HK-2 (cell line): ENCODE results near the gene ATAD3A.
"Not testable (repeated sequence)": the region's sequence is repeated elsewhere in the genome, so short reads cannot be mapped to it uniquely, and the experiment has no call there.

Experiments
- DNase-seq: peaks from one replicate; pipeline ENCODE4 v3.0.0-alpha.2; 2018; ENCODE audit not compliant: unreplicated experiment

The ATAD3A gene

DNA sequence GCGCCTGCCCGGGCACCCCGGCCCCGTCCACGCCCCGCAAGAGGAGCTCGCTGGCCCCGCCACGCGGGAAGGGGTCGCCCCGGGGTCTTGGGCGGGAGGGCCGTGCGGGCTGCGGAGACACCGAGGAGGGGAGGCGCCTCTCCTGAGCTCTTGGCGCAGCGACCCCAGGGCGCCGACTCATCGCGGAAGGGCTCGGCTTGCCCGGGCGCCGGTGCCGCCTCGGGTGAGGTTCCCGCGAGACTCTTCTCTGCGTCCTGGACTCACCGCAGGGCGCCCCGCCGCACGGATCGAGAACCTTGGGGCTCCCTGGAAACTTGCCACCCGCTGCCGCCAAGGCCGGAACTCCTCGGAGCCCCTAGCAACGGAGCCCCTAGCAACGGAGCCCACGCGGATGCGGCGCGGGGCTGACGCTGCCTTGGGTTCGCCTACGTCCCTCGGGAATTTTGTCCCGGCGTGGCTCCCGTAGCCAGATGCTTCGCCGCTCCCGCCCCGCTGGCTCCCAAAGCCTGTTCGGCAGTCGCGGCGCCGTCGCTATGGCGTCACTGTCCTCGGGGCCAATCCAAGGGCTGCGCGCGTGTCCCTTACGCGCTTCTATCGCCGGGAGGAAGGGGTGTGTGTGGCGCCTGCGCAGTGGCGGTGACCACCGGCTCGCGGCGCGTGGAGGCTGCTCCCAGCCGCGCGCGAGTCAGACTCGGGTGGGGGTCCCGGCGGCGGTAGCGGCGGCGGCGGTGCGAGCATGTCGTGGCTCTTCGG, at the start of gene ATAD3A:
ATAD3A (plus strand) TSS at position 630 of the 753 bp plus-strand sequence; CDS start at position 737, 107 bp downstream.
- peak; percentile 97 for DNase-seq

DNA sequence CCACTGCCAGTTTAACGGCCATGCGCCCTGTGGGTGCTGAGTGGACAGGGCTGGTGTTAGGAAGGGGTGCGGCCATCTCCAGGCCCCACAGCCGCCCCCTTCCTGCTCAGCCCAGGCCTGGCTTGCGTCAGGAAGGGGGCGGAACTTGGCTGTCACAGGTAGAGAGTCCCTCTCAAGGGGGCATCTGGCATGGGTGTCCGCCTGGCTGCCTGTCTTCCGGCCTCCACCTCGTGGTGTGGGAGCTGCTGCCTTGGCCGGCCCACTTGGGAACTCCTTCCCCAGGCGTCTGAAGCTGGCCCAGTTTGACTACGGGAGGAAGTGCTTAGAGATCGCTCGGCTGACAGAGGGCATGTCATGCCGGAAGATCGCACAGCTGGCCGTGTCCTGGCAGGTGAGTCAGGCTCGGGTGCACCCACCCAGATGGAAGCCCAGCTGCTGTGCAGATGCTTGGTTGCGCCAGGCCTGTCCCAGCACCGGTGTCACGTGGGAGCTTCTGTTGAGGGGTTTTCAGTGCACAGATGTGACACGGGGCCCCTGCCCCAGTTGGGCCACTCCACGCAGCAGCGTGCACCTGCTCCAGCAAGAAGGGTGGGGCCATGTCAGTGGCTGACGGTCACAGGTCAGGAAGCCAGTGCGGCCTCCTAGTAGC, 49.5 kb upstream of the ATAD3A start:
- no peak for DNase-seq

DNA sequence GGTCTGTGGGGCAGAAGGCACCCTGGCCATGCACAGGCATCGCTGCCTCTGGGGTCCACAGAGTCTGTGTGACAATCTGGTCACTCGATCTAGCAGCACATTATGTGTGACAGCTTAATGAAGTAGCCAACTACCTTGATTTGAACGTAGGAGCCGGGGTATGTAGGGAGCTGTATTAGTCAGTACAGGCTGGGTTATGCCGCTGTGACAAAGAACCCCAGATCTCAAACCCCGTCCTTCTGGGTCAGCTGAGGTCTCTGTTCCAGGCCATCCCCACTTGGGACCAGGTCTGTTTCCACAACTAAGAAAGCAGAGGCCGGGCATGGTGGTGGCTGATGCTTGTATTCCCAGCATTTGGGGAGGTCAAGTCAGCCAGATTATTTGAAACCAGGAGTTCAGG, 48.6 kb upstream of the ATAD3A start:
- DNase-seq, result no peak

DNA sequence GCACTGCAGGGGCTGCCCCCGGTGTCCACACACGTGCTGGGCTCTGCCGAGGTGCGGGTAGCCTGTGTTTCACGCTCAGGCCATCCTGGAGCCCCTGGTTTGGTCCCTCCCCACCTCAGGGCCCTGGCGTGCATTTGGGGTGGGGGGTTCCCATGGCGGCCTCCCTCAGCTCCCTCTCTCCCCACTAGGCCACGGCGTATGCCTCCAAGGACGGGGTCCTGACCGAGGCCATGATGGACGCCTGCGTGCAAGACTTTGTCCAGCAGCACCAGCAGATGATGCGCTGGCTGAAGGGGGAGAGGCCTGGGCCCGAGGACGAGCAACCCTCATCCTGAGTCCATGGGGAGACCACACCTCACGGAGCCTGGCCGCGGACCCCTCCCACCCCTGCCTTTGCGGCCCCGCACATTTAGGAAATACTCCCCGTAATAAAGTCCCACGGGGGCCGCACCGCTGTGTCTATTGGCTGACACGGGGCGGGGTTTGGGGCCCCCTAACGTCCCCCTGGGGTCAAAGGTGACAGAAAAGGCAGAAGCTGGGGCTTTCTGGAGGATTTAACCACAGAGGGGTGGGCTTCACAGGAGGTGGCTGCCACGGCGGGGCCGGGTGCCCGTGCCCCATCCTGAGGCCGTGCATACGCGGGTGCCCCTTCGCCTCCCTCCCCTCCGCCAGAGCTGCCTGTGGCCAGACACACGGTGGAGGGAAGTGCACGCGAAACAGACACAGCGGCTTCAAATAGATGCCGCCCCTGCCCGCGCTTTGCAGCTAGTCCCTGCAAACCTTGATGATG, 43.6 kb upstream of the ATAD3A start:
- DNase-seq, result not testable (repeated sequence)

DNA sequence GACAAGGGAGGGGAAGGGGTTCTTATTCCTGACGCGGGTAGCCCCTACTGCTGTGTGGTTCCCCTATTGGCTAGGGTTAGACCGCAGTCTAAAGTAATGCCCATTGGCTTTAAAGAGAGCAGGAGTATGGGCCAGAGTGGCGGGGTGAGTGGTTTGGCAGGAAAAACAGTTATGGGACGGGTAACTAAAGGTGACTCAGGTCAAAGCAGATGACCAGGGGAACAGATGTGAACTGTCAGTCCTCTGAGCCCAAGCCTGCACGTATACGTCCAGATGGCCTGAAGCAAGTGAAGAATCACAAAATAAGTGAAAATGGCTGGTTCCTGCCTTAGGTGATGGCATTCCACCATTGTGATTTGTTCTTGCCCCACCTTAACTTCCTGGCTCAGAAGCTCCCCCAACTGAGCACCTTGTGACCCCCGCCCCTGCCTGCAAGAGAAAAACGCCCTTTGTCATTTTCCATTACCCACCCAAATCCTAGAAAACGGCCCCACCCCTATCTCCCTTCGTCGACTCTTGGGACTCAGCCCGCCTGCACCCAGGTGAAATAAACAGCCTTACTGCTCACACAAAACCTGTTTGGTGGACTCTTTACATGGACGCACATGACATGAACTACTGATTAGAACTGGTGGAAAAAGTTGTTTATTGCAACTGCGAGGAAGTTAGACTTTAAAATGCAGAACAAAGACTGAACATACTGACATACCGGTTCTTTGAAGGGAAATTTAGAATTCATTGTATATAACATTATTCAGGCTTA, 41.2 kb upstream of the ATAD3A start:
- no peak for DNase-seq

DNA sequence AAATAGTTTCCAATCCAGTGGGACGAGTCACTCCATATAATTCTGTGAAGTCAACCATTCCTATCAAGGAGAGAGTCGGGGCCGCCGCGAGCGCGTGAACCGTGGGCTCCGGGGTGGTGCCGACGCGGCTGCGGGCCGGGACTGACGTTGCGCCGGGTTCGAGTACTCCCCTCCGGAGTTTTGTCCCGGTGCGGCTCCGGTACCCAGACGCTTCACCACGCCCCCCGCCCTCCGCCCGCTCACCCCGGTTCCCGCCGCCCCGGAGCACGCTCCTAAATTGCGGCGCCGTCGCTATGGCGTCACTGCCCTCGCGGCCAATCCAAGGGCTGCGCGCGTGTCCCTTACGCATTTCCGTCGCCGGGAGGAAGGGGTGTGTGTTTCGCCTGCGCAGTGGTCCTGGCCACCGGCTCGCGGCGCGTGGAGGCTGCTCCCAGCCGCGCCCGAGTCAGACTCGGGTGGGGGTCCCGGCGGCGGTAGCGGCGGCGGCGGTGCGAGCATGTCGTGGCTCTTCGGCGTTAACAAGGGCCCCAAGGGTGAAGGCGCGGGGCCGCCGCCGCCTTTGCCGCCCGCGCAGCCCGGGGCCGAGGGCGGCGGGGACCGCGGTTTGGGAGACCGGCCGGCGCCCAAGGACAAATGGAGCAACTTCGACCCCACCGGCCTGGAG, 40.4 kb upstream of the ATAD3A start, which contains the start of gene ATAD3B:
ATAD3B (plus strand) TSS at position 377 of the 664 bp plus-strand sequence; CDS start at position 497, 120 bp downstream.
- peak; percentile 90 for DNase-seq

DNA sequence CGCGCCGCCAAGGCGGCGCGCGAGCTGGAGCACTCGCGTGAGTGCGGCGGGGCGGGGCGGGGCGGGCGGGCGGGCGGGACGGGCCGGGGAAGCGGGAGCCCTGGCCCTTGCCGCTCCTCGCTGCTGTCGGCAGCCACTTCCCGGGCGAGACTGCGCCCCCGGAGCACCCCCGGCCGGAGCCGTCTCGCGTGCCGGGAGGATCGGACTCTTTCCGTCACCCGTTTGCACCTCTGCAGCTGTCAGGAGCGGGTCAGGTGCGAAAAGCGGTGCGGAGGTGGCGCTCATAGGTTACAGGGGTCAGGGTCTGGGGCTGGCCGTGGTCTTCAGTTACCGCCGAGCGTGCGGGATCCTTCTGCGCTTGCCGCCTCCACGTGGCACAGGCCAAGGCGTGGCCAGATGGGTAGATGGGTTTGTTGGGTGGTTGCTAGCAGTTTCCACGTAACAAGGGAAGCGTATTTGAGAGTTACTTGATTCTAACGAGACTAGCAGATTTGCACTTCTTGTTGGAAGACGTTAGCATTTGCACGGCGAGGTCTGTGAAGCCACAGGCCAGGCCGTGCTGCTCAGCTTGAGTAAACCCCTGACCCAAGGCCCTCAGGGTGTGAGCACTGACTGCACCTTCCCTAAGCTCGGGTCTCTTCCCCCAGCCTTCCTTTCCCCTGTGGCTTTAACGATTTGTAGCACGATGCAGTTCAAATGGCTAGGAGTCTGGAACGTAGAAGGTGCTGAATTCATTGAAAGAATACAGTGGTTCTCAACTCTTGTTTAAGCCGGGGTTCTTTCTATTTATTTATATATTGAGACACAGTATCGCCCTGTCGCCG, 39.7 kb upstream of the ATAD3A start:
- peak; percentile 33 for DNase-seq

DNA sequence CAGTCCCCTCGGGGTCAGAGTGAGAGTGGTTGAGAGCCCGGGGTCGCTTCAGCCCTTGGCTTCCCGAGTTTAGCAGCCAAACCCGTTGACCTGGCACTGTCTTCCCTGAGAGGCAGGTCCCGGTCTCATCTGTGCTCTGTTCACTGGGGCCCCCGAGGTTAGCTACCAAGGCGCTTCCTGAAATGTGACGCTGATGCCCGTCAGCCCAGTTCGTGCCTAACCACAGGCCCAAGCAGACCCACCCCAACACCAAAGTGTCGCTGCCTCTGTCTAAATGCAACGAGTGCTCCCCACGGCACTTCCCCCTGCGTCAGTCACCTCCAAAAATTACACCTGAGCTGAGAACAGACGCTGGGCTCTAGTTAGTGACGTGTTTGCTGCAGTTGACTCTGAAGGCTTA, 36.0 kb upstream of the ATAD3A start:
- DNase-seq, result not testable (repeated sequence)

DNA sequence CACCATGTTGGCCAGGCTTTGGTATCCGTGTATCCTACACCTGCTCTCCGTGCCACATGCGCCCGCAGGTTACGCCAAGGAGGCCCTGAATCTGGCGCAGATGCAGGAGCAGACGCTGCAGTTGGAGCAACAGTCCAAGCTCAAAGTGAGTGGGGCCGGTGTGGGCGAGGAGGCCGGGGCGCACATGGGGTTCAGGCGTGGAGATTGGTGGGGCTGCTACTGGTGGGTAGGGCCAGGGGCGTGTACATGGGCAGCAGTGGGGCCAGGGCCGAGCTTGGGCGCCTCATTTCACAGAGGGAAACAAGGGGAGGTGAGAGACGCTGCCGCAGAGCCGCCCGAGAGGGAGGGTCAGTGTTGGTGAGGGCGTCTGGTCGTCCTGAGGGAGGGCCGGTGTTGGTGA, 34.8 kb upstream of the ATAD3A start:
- no peak for DNase-seq

DNA sequence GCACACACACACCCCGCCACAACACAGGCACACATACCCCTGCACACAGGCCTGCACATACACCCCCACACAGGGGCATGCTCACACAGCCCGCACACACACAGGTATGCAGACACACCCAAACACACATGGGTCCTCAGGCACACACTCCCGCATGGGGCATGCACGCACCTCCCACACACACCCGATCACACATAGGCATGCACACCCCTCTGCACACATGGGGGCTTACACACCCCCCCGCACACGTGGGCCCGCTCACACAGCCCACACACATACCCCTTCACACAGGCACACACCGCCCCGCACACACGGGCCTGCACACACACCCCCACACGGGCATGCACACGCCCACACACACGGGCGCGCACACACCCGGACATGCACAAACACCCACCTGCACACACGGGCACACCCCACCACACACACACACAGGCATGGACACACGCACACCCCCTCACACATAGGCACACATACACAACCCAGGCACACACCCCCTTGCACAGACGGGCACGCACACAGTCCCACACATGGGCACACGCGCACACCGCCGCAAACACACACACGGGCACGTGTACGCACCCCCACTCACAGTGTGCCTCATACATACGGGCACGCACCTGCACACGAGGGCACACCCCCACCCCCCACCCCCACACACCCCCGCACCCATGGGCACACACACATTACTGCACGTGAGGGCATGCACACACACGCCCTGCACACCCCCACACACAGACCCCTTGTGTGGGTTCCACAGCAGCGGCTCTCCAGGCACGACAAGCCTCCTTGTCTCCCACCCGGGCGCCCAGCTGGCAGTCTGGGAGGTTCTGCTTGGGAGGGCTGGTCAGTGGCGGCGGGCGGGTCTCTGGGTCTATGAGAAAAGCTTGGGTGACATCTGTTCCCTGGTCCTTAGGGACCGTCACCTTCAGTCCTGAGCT, 32.1 kb upstream of the ATAD3A start:
- no peak for DNase-seq

DNA sequence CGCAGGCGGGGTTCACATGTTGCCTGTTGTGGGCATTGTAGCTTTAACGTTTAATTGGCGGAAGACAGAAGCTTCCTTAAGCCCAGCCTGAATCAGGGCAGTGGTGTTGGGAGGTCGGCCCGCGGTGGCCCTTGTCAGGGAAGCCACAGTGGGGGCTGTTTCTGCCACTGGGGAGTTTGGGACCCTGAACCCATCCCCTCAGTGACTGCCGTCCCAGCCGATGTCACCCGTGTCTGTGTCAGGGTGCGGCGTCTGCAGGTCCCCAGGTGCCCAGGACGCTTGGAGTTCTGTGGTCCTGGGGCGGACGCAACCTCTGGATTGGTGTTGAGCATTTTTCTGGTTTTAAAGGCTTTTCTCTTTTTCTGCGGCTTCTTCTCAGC, 31.5 kb upstream of the ATAD3A start:
- DNase-seq, result not testable (repeated sequence)

DNA sequence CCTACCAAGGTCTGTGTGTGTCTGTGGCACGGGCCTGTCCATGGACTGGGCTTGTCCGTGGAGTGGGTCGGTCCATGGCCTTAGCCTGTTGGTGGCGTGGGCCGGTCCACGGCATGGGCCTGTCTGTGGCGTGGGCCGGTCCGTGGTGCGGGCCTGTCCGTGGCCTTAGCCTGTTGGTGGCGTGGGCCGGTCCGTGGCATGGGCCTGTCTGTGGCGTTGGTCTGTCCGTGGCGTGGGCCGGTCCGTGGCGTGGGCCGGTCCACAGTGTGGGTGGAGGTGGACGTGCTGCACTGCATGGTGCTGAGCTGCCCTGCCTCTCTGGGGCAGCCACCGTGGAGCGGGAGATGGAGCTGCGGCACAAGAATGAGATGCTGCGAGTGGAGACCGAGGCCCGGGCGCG, 30.2 kb upstream of the ATAD3A start:
- not testable (repeated sequence) for DNase-seq

DNA sequence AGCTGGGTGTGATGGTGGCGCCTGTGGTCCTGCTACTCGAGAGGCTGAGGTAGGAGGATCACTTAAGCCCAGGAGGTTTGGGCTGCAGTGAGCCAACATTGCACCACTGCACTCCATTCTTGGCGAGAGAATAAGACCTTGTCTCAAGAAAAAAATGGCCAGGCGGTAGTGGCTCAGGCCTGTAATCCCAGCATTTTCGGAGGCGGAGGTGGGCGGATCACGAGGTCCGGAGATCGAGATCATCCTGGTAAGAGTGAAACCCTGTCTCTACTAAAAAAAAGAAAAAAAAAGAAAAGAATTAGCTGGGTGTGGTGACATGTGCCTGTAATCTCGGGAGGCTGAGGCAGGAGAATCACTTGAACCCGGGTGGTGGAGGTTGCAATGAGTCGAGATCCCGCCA, 29.1 kb upstream of the ATAD3A start:
- no peak for DNase-seq

DNA sequence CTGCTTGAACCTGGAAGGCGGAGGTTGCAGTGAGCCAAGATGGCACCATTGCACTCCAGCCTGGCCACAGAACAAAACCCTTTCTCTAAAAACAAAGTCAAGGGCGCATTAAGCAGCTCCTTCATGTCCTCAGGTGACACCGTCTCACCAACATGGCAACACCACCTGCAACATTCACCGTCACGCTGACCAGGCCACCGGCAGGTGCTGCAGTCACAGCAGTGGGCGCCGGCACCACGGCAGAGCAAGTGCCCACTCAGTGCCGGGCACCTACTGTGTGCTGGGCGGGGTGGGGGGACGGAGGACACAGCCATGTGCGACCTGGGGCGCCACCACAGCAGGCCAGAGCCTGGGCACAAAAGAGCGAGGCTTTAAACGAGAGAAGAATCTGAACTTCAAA, 28.2 kb upstream of the ATAD3A start:
- DNase-seq, result no peak

DNA sequence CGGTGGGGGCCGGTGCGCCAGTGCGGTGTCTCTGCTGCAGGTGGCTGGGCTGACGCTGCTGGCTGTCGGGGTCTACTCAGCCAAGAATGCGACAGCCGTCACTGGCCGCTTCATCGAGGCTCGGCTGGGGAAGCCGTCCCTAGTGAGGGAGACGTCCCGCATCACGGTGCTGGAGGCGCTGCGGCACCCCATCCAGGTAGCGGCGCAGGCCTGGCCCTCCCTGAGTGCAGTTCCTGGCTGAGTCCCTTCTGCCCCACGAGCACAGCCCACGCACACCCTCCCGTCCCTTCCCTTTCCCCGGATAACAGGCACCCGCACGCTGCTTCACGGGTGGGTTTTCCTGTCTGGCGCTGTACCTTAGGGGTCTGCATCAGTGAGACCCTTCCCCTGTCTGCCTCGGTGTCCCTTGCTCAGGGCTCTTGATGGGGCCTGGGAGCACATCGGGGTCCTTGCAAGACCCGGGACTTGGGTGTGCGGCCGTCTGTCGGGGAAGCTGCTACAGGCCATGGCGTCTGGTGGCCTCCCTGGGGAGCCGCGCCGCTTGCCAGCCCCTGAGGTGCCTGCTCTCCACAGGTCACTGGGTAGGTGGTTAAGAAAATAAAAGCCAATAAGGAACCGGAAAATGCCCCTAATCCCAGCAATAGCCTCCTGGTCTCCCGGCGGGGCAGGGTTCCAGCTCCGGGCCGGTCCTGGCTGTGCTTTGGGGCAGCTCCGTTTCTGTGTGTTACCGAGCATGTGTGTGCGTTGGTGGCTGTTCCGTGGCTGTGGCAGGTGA, 26.8 kb upstream of the ATAD3A start:
- DNase-seq, result not testable (repeated sequence)

DNA sequence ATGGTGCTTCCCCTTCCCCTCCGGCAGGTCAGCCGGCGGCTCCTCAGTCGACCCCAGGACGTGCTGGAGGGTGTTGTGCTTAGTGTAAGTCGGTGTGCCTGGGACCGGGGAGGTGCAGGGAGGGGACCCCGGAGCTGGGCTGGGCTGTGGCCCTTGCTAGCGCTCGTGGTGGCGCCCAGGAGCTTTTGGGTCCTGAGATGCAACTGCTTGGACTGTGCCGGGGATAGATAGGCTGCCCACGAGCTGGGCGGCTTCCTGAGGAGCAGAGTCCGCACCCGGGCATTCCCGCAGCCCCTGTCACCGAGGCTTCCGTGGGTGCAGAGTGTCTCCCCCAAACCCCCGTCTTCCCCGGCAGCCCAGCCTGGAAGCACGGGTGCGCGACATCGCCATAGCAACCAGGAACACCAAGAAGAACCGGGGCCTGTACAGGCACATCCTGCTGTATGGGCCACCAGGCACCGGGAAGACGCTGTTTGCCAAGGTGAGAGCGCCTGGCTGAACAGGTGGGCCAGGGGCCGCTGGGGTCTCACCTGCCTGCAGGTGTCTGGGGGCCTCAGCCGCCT, 26.1 kb upstream of the ATAD3A start:
- not testable (repeated sequence) for DNase-seq

DNA sequence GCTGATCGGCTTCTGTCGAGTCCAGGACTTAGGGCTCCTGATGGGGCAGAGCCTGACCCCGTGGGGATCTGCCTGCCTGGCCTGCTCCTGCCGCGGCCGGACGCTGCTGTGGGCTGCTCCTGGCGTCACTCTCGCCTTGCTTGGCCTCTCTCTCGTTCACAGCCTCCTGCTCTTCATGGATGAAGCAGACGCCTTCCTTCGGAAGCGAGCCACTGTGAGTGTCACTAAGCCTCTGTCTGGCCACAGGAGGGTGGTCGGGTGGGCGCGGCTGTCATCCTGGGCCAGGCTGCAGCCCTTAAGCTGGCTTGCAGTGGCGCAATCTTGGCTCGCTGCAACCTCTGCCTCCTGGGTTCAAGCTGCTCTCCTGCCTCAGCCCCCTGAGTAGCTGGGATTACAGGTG, 24.3 kb upstream of the ATAD3A start:
- DNase-seq, result no peak

DNA sequence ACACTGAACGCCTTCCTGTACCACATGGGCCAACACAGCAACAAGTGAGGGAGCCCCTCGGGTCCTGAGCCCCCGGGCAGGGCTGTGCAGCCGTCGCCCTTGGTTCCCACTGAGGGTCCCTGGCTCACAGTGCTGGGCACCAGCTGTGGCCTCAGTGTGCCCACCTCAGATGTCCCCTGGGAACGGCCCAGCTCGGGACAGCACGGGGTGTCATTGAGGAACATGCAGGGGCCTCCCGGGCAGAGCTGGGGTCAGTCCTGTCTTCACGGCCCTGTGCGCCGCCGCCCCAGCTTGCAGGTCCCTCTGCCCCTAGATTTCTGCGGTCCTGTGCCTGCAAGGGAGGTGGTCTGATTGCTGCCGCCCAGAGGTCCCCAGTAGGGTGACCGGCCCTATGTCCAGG, 22.7 kb upstream of the ATAD3A start:
- no peak for DNase-seq
